ENCODE data around the gene EIF3B. TPM values are rescaled to one million over a fixed set of nuclear protein-coding genes. Genes with fewer than 3 reads are reported as not detected.
"Not testable (repeated sequence)": the region's sequence is repeated elsewhere in the genome, so short reads cannot be mapped to it uniquely, and the experiment has no call there.

The EIF3B gene
- total and polyA plus RNA-seq, 3 experiments from 2014 or later = 129 to 293 (median 284) TPM

GRCh38 chr7:2330493-2330892 is 24.1 kb upstream of the EIF3B start:
- no peaks in the 10 kb centered on the region for H3K27me3 ChIP-seq (ENCODE audit: insufficient read depth, low read length, poor library complexity, severe bottlenecking)
- no peak overlapping the region for H3K4me3 Mint-ChIP-seq
- no peaks in the 10 kb centered on the region for H3K9me3 ChIP-seq (ENCODE audit: low read length)
- no peak overlapping the region for H3K27ac Mint-ChIP-seq
- DNase-seq = no peak
- no peak overlapping the region for H3K27ac ChIP-seq (ENCODE audit: low read depth, low read length)
- no peak overlapping the region for H3K4me3 ChIP-seq (ENCODE audit: low read length)
- H3K36me3 ChIP-seq (ENCODE audit: insufficient read depth, low read length) = no peaks in the 10 kb centered on the region
- H3K4me1 ChIP-seq (ENCODE audit: insufficient read depth, low read length) = no peaks in the 10 kb centered on the region
- H3K9me3 Mint-ChIP-seq = no peaks in the 10 kb centered on the region
- H3K36me3 Mint-ChIP-seq = no peaks in the 10 kb centered on the region
- no peaks in the 10 kb centered on the region for H3K4me1 Mint-ChIP-seq
- CTCF ChIA-PET = interaction anchor here (0.7 kb wide), 1 partner anchor 55 kb away, joined by 3 read pairs; no protein-coding TSS in a partner anchor
- POLR2A ChIA-PET = no interaction called here
- peaks cover 0 to 2% of the 10 kb centered on the region in 2 donors for H3K27me3 Mint-ChIP-seq

DNA sequence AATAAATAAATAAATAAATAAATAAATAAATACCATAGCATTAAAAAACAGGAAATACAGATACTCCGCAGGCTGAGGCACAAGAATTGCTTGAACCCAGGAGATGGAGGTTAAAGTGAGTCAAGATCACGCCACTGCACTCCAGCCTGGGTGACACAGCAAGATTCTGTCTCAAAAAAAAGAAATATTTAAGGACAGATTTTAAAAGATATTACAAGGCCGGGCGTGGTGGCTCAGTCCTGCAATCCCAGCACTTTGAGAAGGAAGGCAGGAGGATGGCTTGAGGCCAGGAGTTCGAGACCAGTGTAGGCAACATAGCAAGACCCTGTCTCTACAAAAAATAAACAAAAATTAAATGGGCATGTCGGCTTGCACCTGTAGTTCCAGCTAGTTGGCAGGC is 22.9 kb upstream of the EIF3B start:
- H3K4me1 Mint-ChIP-seq = no peaks in the 10 kb centered on the region
- H3K4me1 ChIP-seq (ENCODE audit: insufficient read depth, low read length) = no peaks in the 10 kb centered on the region
- no peaks in the 10 kb centered on the region for H3K9me3 ChIP-seq (ENCODE audit: low read length)
- no peak overlapping the region for H3K27ac ChIP-seq (ENCODE audit: low read depth, low read length)
- H3K27ac Mint-ChIP-seq = no peak overlapping the region
- H3K4me3 ChIP-seq (ENCODE audit: low read length) = no peak overlapping the region
- ChIA-PET POLR2A (no interaction called here), CTCF (interaction anchor here (0.7 to 2.0 kb wide), 3 partner anchors 16 to 140 kb away, joined by 3 to 6 read pairs (median 5); no protein-coding TSS in a partner anchor)
- H3K4me3 Mint-ChIP-seq = no peak overlapping the region
- no peaks in the 10 kb centered on the region for H3K36me3 ChIP-seq (ENCODE audit: insufficient read depth, low read length)
- H3K36me3 Mint-ChIP-seq = no peaks in the 10 kb centered on the region
- peaks cover 0 to 2% of the 10 kb centered on the region in 2 donors for H3K27me3 Mint-ChIP-seq
- no peak for DNase-seq
- no peaks in the 10 kb centered on the region for H3K27me3 ChIP-seq (ENCODE audit: insufficient read depth, low read length, poor library complexity, severe bottlenecking)
- H3K9me3 Mint-ChIP-seq = no peaks in the 10 kb centered on the region

DNA sequence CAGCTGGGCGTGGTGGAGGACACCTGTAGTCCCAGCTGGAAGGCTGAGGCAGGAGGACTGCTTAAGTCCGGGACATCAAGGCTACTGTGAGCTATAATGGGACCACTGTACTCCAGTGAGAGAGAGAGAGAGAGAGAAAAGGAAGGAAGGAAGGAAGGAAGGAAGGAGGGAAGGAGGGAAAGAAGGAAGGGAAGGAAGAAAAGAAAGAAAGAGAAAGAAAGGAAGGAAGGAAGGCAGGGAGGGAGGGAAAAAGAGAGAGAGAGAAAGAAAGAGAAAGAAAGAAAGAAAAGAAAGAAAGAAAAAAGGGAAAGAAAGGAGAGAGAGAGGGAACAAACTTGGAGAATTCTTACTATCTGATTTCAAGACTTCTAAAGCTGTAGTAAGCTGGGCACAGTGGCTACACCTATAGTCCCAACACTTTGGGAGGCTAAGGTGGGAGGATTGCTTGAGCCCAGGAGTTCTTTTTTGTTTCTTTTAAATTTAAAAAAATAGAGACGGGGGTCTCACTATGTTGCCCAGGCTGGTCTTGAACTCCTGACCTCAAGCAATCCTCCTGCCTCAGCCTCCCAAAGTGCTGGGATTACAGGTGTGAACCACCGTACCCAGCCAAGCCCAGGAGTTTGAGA is 21.9 kb upstream of the EIF3B start:
- POLR2A ChIA-PET, H3K9me3 Mint-ChIP-seq: not testable (repeated sequence)

GRCh38 chr7:2336626-2337299 is 17.9 kb upstream of the EIF3B start:
- no peaks in the 10 kb centered on the region for H3K36me3 Mint-ChIP-seq
- H3K4me1 Mint-ChIP-seq = no peaks in the 10 kb centered on the region
- H3K9me3 Mint-ChIP-seq = no peaks in the 10 kb centered on the region
- no peaks in the 10 kb centered on the region for H3K27me3 ChIP-seq (ENCODE audit: insufficient read depth, low read length, poor library complexity, severe bottlenecking)
- no peak overlapping the region for H3K4me3 ChIP-seq (ENCODE audit: low read length)
- H3K27me3 Mint-ChIP-seq = peaks cover 0 to under 1% of the 10 kb centered on the region in 2 donors
- POLR2A ChIA-PET = no interaction called here
- no peaks in the 10 kb centered on the region for H3K4me1 ChIP-seq (ENCODE audit: insufficient read depth, low read length)
- H3K4me3 Mint-ChIP-seq = no peak overlapping the region
- no peak overlapping the region for H3K27ac Mint-ChIP-seq
- no peaks in the 10 kb centered on the region for H3K36me3 ChIP-seq (ENCODE audit: insufficient read depth, low read length)
- CTCF ChIA-PET = interaction anchor here (1.0 kb wide), 1 partner anchor 11 kb away, joined by 5 read pairs; no protein-coding TSS in a partner anchor
- no peaks in the 10 kb centered on the region for H3K9me3 ChIP-seq (ENCODE audit: low read length)
- no peak for DNase-seq
- H3K27ac ChIP-seq (ENCODE audit: low read depth, low read length) = no peak overlapping the region

More for the DNA sequence above, 21.9 kb upstream of the EIF3B start:
- not testable (repeated sequence) for DNase-seq; H3K9me3 ChIP-seq (ENCODE audit: low read length); H3K36me3 Mint-ChIP-seq; H3K27ac ChIP-seq (ENCODE audit: low read depth, low read length); H3K4me3 ChIP-seq (ENCODE audit: low read length); H3K27me3 ChIP-seq (ENCODE audit: insufficient read depth, low read length, poor library complexity, severe bottlenecking); H3K27me3 Mint-ChIP-seq; H3K4me1 ChIP-seq (ENCODE audit: insufficient read depth, low read length); H3K36me3 ChIP-seq (ENCODE audit: insufficient read depth, low read length); H3K4me1 Mint-ChIP-seq; H3K4me3 Mint-ChIP-seq; H3K27ac Mint-ChIP-seq
- CTCF ChIA-PET = interaction anchor here (1.0 to 2.0 kb wide), 3 partner anchors 15 to 136 kb away, joined by 3 to 6 read pairs (median 5); no protein-coding TSS in a partner anchor

- H3K27me3 Mint-ChIP-seq; H3K27me3 ChIP-seq (ENCODE audit: insufficient read depth, low read length, poor library complexity, severe bottlenecking); POLR2A ChIA-PET; H3K36me3 Mint-ChIP-seq; H3K36me3 ChIP-seq (ENCODE audit: insufficient read depth, low read length); H3K9me3 ChIP-seq (ENCODE audit: low read length); H3K4me3 ChIP-seq (ENCODE audit: low read length); H3K4me1 ChIP-seq (ENCODE audit: insufficient read depth, low read length); H3K9me3 Mint-ChIP-seq; DNase-seq; H3K4me1 Mint-ChIP-seq; H3K27ac ChIP-seq (ENCODE audit: low read depth, low read length): not testable (repeated sequence)
- CTCF ChIA-PET = interaction anchor here (0.6 to 3.8 kb wide), 10 partner anchors 10 to 969 kb away, joined by 3 to 12 read pairs (median 4); no protein-coding TSS in a partner anchor
- peak overlapping the region in 1 of 8 donors; percentile 9 for H3K27ac Mint-ChIP-seq
- peak overlapping the region in 1 of 7 donors; percentile 12 for H3K4me3 Mint-ChIP-seq
These were observed 7.1 kb upstream of the EIF3B start for GRCh38 chr7:2347351-2348063.

DNA sequence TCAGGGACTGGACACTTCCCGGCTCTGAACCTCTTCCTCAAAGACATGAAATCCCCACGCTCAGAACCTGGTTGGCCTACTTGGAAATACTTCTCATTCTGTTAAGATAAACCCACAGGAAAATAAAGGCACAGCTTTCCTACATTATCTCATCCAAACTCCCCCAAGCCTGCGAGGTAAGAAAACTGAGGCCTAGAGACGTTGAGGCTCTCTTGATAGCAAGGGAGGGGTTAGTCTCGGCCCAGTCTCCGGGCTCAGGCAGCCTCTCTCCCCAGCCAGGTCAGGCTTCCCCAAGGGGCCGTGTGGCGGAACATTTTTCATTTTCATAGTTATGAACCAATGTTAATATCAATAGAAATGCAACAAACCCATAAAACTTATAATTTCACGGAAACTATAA is 4.6 kb upstream of the EIF3B start:
- Histone ChIP-seq H3K4me1 (ENCODE audit: insufficient read depth, low read length) (peaks cover 6% of the 10 kb centered on the region), H3K4me3 (ENCODE audit: low read length) (no peak overlapping the region), H3K27ac (ENCODE audit: low read depth, low read length) (peak overlapping the region; percentile 16), H3K27me3 (ENCODE audit: insufficient read depth, low read length, poor library complexity, severe bottlenecking) (no peaks in the 10 kb centered on the region), H3K36me3 (ENCODE audit: insufficient read depth, low read length) (no peaks in the 10 kb centered on the region), H3K9me3 (ENCODE audit: low read length) (no peaks in the 10 kb centered on the region)
- Mint-ChIP-seq H3K4me1 (peaks cover 13 to 19% (median 19%) of the 10 kb centered on the region in 3 donors), H3K4me3 (no peak overlapping the region), H3K36me3 (peaks cover 0 to 6% (median 0%) of the 10 kb centered on the region in 3 donors), H3K9me3 (no peaks in the 10 kb centered on the region), H3K27ac (no peak overlapping the region), H3K27me3 (no peaks in the 10 kb centered on the region)
- CTCF ChIA-PET = interaction anchor here (3.8 kb wide), 1 partner anchor 771 kb away, joined by 12 read pairs; no protein-coding TSS in a partner anchor
- no peak for DNase-seq
- POLR2A ChIA-PET = no interaction called here

DNA sequence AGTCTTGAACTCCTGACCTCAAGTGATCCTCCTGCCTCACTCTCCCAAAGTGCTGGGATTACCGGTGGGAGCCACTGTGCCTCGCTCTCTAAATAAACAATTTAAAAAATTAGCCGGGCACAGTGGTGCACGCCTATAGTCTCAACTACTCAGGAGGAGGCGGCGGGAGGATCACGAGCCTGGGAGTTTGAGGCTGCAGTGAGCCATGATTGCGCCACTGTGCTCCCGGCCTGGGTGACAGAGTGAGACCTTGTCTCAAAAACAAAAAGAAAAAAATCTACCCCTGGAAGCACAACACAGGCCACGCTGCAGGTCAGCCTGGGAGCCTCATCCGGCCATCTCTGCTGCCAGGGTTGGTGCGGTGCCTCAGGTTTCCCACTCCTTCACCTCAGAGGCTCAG is 3.8 kb upstream of the EIF3B start:
- no peaks in the 10 kb centered on the region for H3K36me3 ChIP-seq (ENCODE audit: insufficient read depth, low read length)
- peaks cover 0 to 10% (median 0%) of the 10 kb centered on the region in 3 donors for H3K36me3 Mint-ChIP-seq
- H3K4me3 Mint-ChIP-seq = no peak overlapping the region
- no peak overlapping the region for H3K27ac Mint-ChIP-seq
- H3K9me3 Mint-ChIP-seq = no peaks in the 10 kb centered on the region
- no peak overlapping the region for H3K27ac ChIP-seq (ENCODE audit: low read depth, low read length)
- peaks cover 15 to 23% (median 22%) of the 10 kb centered on the region in 3 donors for H3K4me1 Mint-ChIP-seq
- H3K27me3 ChIP-seq (ENCODE audit: insufficient read depth, low read length, poor library complexity, severe bottlenecking) = no peaks in the 10 kb centered on the region
- POLR2A ChIA-PET = interaction anchor here (0.6 kb wide), 1 partner anchor 102 kb away, joined by 7 read pairs; no protein-coding TSS in a partner anchor
- no peak for DNase-seq
- H3K4me3 ChIP-seq (ENCODE audit: low read length) = no peak overlapping the region
- H3K27me3 Mint-ChIP-seq = no peaks in the 10 kb centered on the region
- peaks cover 11% of the 10 kb centered on the region for H3K4me1 ChIP-seq (ENCODE audit: insufficient read depth, low read length)
- H3K9me3 ChIP-seq (ENCODE audit: low read length) = no peaks in the 10 kb centered on the region
- CTCF ChIA-PET = interaction anchor here (3.8 kb wide), 1 partner anchor 772 kb away, joined by 12 read pairs; no protein-coding TSS in a partner anchor
